ENCODE data around the gene MED12L.
"Not testable (repeated sequence)": the region's sequence is repeated elsewhere in the genome, so short reads cannot be mapped to it uniquely, and the experiment has no call there.

Gene MED12L

GRCh38 chr3:151216641-151217607, 131.5 kb downstream of the MED12L start:
- DNase-seq = no peak

- no peak for DNase-seq
Observed at GRCh38 chr3:151218136-151218535, 132.7 kb downstream of the MED12L start.

GRCh38 chr3:151219056-151219455, 133.6 kb downstream of the MED12L start:
- no peak for DNase-seq

- DNase-seq = no peak
Observed at GRCh38 chr3:151224268-151224866, 138.9 kb downstream of the MED12L start.

- no peak for DNase-seq
Observed at GRCh38 chr3:151225040-151225975, 139.8 kb downstream of the MED12L start.

GRCh38 chr3:151226088-151226563, 140.7 kb downstream of the MED12L start:
- no peak for DNase-seq

- no peak for DNase-seq
Observed at GRCh38 chr3:151226825-151227224, 141.4 kb downstream of the MED12L start.

GRCh38 chr3:151227266-151227806, 141.9 kb downstream of the MED12L start:
- peak; percentile 30 for DNase-seq

GRCh38 chr3:151227807-151228665, 142.6 kb downstream of the MED12L start:
- peak; percentile 82 for DNase-seq

GRCh38 chr3:151228666-151229040, 143.2 kb downstream of the MED12L start:
- no peak for DNase-seq

GRCh38 chr3:151230646-151231045, 145.2 kb downstream of the MED12L start:
- peak; percentile 14 for DNase-seq

GRCh38 chr3:151232403-151232802, 146.9 kb downstream of the MED12L start:
- not testable (repeated sequence) for DNase-seq

- no peak for DNase-seq
Observed at GRCh38 chr3:151232991-151233390, 147.5 kb downstream of the MED12L start.

- no peak for DNase-seq
Observed at GRCh38 chr3:151234825-151235224, 149.4 kb downstream of the MED12L start.

GRCh38 chr3:151236316-151236715, 150.9 kb downstream of the MED12L start:
- no peak for DNase-seq

GRCh38 chr3:151236736-151237135, 151.3 kb downstream of the MED12L start:
- DNase-seq = no peak

GRCh38 chr3:151242006-151242405, 156.5 kb downstream of the MED12L start:
- not testable (repeated sequence) for DNase-seq

- DNase-seq = no peak
Observed at GRCh38 chr3:151248772-151249337, 163.4 kb downstream of the MED12L start.

GRCh38 chr3:151256749-151257148, 171.3 kb downstream of the MED12L start:
- no peak for DNase-seq

GRCh38 chr3:151259664-151260063, 174.2 kb downstream of the MED12L start:
- DNase-seq = no peak

GRCh38 chr3:151262871-151263525, 177.5 kb downstream of the MED12L start:
- no peak for DNase-seq
